BJ (cell line): ENCODE results near the gene OR52N4. TPM values are rescaled to one million over a fixed set of nuclear protein-coding genes. Genes with fewer than 3 reads are reported as not detected.
"Not testable (repeated sequence)": the region's sequence is repeated elsewhere in the genome, so short reads cannot be mapped to it uniquely, and the experiment has no call there.

Experiments
- CTCF ChIA-PET: fragments of 350-600 bp; formaldehyde crosslinking; extraction: SDS; loops from one replicate; lab custom pipeline; 2021; ENCODE audit warnings: antibody characterized with exemption, inconsistent platforms; lab: Yijun Ruan, JAX
- POLR2A ChIA-PET: fragments of 300-600 bp; sonication (Branson Sonifier 250); formaldehyde crosslinking; extraction: SDS; loops from one replicate; lab custom pipeline; 2021; ENCODE audit warnings: antibody characterized with exemption; lab: Charles Lee
- DNase-seq: peaks from one replicate; pipeline ENCODE4 v3.0.0-alpha.2; 2011; ENCODE audit warnings: low read depth
- H3K27me3 ChIP-seq: 2 replicates; pipeline ENCODE4 v1.6.0; 2011; ENCODE audit warnings: low read length; ENCODE audit not compliant: control insufficient read depth, insufficient read depth
- H3K36me3 ChIP-seq: 2 replicates; pipeline ENCODE4 v1.5.1; 2011; ENCODE audit warnings: low read length; ENCODE audit not compliant: control insufficient read depth, insufficient read depth
- H3K4me3 ChIP-seq: 2 replicates; pipeline ENCODE4 v1.5.1; 2011; ENCODE audit warnings: low read depth, mild to moderate bottlenecking, control low read depth, low read length
- polyA minus RNA-seq: library from RNA; depleted of rRNA, polyadenylated mRNA; stranded (reverse); fragments of >200 nt; gene quantifications from 2 replicates; pipeline ENCODE4 v1.2.3, GENCODE V29; 2011; rRNA and poly(A)+ RNA removed
- polyA plus RNA-seq: library from polyadenylated mRNA; depleted of rRNA; stranded (reverse); fragments of >200 nt; gene quantifications from 2 replicates; pipeline ENCODE4 v1.2.3, GENCODE V29; 2011; rRNA removed
- TF ChIP-seq, protein P1 (sequence below): IDR thresholded peaks from 2 replicates; pipeline ENCODE4 v1.5.1; 2011; ENCODE audit warnings: low read depth, mild to moderate bottlenecking, control low read depth, inconsistent platforms, low read length, moderate library complexity; ENCODE audit not compliant: insufficient read depth

The OR52N4 gene
- polyA plus RNA-seq (0.07 TPM in 1 of 2 replicates, not detected in the other), polyA minus RNA-seq (not detected in 2 replicates)

DNA sequence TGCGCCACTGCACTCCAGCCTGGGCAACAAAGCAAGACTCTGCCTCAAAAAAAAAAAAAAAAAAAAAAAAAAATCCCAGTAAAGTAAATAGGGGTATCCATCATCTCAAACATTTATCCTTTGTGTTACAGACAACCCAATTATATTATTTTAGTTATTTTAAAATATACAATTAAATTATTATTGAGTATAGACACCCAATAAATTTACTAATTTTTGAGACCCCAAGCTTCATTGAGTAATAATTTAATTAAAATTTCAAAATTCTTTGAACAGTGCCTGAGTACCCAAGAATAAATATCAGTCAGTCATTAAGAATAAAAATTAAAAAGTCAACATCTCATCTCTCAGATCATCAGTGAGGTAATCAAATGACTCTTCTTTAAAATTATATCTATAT lies at the start of gene OR52N4:
TSS of gene OR52N4 (plus strand) at position 301 of the 400 bp plus-strand sequence. CDS start 498 bp downstream, outside the sequence.
- no peak within 1 kb of the TSS for H3K4me3 ChIP-seq
- TF ChIP-seq, protein P1, sequence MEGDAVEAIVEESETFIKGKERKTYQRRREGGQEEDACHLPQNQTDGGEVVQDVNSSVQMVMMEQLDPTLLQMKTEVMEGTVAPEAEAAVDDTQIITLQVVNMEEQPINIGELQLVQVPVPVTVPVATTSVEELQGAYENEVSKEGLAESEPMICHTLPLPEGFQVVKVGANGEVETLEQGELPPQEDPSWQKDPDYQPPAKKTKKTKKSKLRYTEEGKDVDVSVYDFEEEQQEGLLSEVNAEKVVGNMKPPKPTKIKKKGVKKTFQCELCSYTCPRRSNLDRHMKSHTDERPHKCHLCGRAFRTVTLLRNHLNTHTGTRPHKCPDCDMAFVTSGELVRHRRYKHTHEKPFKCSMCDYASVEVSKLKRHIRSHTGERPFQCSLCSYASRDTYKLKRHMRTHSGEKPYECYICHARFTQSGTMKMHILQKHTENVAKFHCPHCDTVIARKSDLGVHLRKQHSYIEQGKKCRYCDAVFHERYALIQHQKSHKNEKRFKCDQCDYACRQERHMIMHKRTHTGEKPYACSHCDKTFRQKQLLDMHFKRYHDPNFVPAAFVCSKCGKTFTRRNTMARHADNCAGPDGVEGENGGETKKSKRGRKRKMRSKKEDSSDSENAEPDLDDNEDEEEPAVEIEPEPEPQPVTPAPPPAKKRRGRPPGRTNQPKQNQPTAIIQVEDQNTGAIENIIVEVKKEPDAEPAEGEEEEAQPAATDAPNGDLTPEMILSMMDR: no peak
- CTCF ChIA-PET: no interaction called here
- no peaks in the 10 kb centered on the region for H3K27me3 ChIP-seq
- no peaks in the 10 kb centered on the region for H3K36me3 ChIP-seq
- POLR2A ChIA-PET: no interaction called here
- DNase-seq: no peak

DNA sequence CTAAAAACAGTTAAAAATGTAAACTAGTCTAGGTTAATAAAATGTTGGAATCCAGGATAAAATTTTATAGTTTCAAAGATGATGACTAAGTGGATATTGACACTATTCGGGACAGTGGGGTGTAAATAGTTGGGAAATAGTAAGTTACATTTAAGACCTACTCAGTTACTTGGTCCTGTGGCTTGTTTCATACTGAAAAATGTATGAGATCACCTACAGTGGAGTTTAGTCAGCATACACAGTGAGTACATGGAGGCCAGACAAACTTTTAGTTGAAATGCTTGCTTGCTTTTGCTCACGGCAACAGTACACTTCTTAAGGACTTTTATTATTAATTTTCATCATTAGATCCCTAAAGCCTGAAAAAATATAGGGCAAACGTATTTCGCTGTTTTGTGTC lies 48.4 kb upstream of the OR52N4 start:
- Histone ChIP-seq H3K36me3 (peaks cover 9% of the 10 kb centered on the region), H3K27me3 (no peaks in the 10 kb centered on the region), H3K4me3 (no peak overlapping the region)
- POLR2A ChIA-PET: no interaction called here
- CTCF ChIA-PET: no interaction called here
- DNase-seq: no peak
- TF ChIP-seq, protein P1: no peak

DNA sequence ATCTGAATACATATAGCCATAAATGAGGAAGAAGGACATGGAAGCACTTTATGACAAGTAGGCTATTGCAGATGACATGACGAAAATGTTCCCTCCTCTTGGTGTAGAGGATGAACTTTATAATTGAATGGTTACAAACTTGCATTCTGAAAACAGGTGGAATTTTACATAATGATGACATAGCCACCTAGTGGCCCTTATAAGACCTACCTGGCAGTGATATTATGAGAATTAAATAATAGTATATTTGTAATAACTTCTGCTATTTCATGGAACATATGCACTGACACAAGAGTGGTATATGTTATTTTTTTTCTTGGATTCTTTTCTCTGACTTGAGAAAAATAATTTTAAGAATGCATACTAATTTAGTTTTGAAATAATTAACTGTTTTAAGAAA lies 41.5 kb upstream of the OR52N4 start:
- DNase-seq: no peak
- H3K27me3 ChIP-seq: no peaks in the 10 kb centered on the region
- peaks cover 6% of the 10 kb centered on the region for H3K36me3 ChIP-seq
- TF ChIP-seq, protein P1: peak; percentile 33; the same call in 1 of the 2 replicates
- POLR2A ChIA-PET: no interaction called here
- H3K4me3 ChIP-seq: no peak overlapping the region
- CTCF ChIA-PET: no interaction called here

DNA sequence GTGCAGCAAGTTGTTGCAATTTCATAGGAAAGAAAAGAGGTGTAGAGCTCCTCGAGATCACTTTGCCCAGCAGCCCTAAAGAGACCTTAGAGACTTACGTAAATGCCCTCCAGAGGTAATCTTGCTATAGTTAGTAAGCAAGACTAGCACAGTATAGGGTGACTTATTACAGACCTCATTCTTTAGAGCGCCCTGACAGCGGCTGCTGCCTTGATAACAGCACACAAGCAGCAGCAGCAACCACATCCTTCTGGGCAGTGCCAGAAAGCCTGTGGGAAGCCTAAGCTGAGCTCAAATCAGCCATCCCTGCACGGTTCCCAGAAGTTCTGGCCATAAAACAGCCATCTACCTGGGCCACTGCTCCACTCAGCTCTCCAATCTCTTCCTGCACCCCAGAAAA lies 40.3 kb upstream of the OR52N4 start:
- H3K4me3 ChIP-seq: no peak overlapping the region
- no peak for DNase-seq
- POLR2A ChIA-PET: no interaction called here
- 0 out of 2 replicates have a peak, but pooled peaks cover 2% of the 10 kb centered on the region for H3K36me3 ChIP-seq
- TF ChIP-seq, protein P1: no peak
- no peaks in the 10 kb centered on the region for H3K27me3 ChIP-seq
- CTCF ChIA-PET: interaction anchor here (0.7 to 1.2 kb wide), 2 partner anchors 9 to 114 kb away, joined by 3 read pairs; no protein-coding TSS in a partner anchor

DNA sequence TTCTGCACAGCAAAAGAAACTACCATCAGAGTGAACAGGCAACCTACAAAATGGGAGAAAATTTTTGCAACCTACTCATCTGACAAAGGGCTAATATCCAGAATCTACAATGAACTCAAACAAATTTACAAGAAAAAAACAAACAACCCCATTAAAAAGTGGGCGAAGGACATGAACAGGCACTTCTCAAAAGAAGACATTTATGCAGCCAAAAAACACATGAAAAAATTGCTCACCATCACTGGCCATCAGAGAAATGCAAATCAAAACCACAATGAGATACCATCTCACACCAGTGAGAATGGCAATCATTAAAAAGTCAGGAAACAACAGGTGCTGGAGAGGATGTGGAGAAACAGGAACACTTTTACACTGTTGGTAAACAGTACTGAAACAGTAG lies 37.5 kb upstream of the OR52N4 start:
- POLR2A ChIA-PET, H3K4me3 ChIP-seq, DNase-seq, H3K36me3 ChIP-seq, CTCF ChIA-PET, H3K27me3 ChIP-seq: not testable (repeated sequence)
